ENCODE results near the gene NEDD9.

NEDD9 gene

GRCh38 chr6:11245381-11246256 is 13.2 kb upstream of the NEDD9 start:
- no peak overlapping the region for H3K27ac ChIP-seq (ENCODE audit: low read depth, low read length)
- H3K4me2 ChIP-seq (ENCODE audit: low read depth, low read length, poor library complexity, severe bottlenecking): no peak overlapping the region
- no peaks in the 10 kb centered on the region for H3K9me3 ChIP-seq (ENCODE audit: insufficient read depth, low read length)
- no peaks in the 10 kb centered on the region for H4K20me1 ChIP-seq (ENCODE audit: low read depth, low read length)
- H3K79me2 ChIP-seq (ENCODE audit: insufficient read depth, low read length): no peaks in the 10 kb centered on the region
- TF ChIP-seq EZH2phosphoT487 (conservative IDR thresholded peaks at IDR 0.05; ENCODE audit: low read length): no peak
- TF ChIP-seq, protein P1, sequence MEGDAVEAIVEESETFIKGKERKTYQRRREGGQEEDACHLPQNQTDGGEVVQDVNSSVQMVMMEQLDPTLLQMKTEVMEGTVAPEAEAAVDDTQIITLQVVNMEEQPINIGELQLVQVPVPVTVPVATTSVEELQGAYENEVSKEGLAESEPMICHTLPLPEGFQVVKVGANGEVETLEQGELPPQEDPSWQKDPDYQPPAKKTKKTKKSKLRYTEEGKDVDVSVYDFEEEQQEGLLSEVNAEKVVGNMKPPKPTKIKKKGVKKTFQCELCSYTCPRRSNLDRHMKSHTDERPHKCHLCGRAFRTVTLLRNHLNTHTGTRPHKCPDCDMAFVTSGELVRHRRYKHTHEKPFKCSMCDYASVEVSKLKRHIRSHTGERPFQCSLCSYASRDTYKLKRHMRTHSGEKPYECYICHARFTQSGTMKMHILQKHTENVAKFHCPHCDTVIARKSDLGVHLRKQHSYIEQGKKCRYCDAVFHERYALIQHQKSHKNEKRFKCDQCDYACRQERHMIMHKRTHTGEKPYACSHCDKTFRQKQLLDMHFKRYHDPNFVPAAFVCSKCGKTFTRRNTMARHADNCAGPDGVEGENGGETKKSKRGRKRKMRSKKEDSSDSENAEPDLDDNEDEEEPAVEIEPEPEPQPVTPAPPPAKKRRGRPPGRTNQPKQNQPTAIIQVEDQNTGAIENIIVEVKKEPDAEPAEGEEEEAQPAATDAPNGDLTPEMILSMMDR (IDR thresholded peaks at IDR 0.05; ENCODE audit: insufficient read depth, low read length, poor library complexity, severe bottlenecking): no peak
- H3K9ac ChIP-seq (ENCODE audit: low read length): no peak overlapping the region
- H3K36me3 ChIP-seq (ENCODE audit: low read length): peaks cover 18% of the 10 kb centered on the region
- H3F3A ChIP-seq (ENCODE audit: insufficient read depth): no peaks in the 10 kb centered on the region
- no peaks in the 10 kb centered on the region for H3K9me2 ChIP-seq (replicated peaks; ENCODE audit: insufficient read depth, low read length)
- no peak overlapping the region for H3K4me3 ChIP-seq (ENCODE audit: insufficient read depth, low read length, poor library complexity, severe bottlenecking)
- no peaks in the 10 kb centered on the region for H3K27me3 ChIP-seq (ENCODE audit: low read length)
- H2AFZ ChIP-seq (ENCODE audit: low read depth, low read length, severe bottlenecking): no peak overlapping the region

DNA sequence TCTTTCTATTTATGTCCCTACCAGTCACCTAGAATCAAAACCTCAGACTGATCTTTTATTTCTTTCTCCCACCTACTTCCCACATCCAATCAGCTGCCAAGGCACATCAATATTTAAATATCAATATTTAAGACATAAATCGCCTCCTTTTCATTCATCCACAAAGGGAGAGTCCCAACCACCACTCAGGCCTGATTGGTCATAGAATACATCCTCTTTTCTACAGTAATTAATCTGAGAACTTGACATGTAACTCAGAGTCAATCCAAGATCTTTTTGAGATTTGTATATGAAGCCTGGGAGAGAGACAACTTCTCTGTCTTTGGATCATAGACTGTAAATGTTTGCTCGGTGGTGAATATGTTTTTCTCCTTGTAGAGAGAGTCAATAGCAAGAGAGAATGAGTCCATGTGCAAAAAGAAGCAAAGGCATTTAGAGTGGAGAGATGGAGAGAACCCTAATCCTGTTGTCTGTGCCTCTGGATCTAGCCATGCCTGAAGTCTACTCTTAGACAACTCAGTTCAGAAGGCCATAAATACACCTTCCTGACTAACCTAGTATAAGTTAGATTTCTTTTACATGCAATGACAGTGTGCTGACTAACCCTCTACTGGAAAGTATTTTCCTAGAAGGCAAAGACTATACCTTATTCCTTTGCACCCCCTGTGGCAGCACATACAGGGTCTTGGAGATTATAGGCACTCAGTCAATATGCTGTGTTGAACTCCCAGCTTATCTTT is 12.1 kb upstream of the NEDD9 start:
- Histone ChIP-seq H2AFZ (ENCODE audit: low read depth, low read length, severe bottlenecking) (no peak overlapping the region), H3K4me3 (ENCODE audit: insufficient read depth, low read length, poor library complexity, severe bottlenecking) (no peak overlapping the region), H3K27ac (ENCODE audit: low read depth, low read length) (no peak overlapping the region), H3K27me3 (ENCODE audit: low read length) (no peaks in the 10 kb centered on the region), H3K79me2 (ENCODE audit: insufficient read depth, low read length) (no peaks in the 10 kb centered on the region), H3K9me2 (replicated peaks; ENCODE audit: insufficient read depth, low read length) (no peaks in the 10 kb centered on the region), H3K9ac (ENCODE audit: low read length) (no peak overlapping the region), H3K4me2 (ENCODE audit: low read depth, low read length, poor library complexity, severe bottlenecking) (no peak overlapping the region), H3K36me3 (ENCODE audit: low read length) (peaks cover 8% of the 10 kb centered on the region), H3K9me3 (ENCODE audit: insufficient read depth, low read length) (no peaks in the 10 kb centered on the region), H3F3A (ENCODE audit: insufficient read depth) (no peaks in the 10 kb centered on the region), H4K20me1 (ENCODE audit: low read depth, low read length) (no peaks in the 10 kb centered on the region)
- TF ChIP-seq EZH2phosphoT487 (conservative IDR thresholded peaks at IDR 0.05; ENCODE audit: low read length): no peak
- TF ChIP-seq, protein P1 (IDR thresholded peaks at IDR 0.05; ENCODE audit: insufficient read depth, low read length, poor library complexity, severe bottlenecking): no peak

- Histone ChIP-seq H3K27ac (ENCODE audit: low read depth, low read length) (no peak overlapping the region), H3K36me3 (ENCODE audit: low read length) (peaks cover under 1% of the 10 kb centered on the region; the same call in 1 of the 2 replicates), H3K9me3 (ENCODE audit: insufficient read depth, low read length) (no peaks in the 10 kb centered on the region), H3K9ac (ENCODE audit: low read length) (no peak overlapping the region), H3K4me2 (ENCODE audit: low read depth, low read length, poor library complexity, severe bottlenecking) (no peak overlapping the region), H3K27me3 (ENCODE audit: low read length) (no peaks in the 10 kb centered on the region), H4K20me1 (ENCODE audit: low read depth, low read length) (no peaks in the 10 kb centered on the region), H3F3A (ENCODE audit: insufficient read depth) (no peaks in the 10 kb centered on the region), H2AFZ (ENCODE audit: low read depth, low read length, severe bottlenecking) (no peak overlapping the region), H3K79me2 (ENCODE audit: insufficient read depth, low read length) (no peaks in the 10 kb centered on the region), H3K4me3 (ENCODE audit: insufficient read depth, low read length, poor library complexity, severe bottlenecking) (no peak overlapping the region), H3K9me2 (replicated peaks; ENCODE audit: insufficient read depth, low read length) (no peaks in the 10 kb centered on the region)
- TF ChIP-seq, protein P1 (IDR thresholded peaks at IDR 0.05; ENCODE audit: insufficient read depth, low read length, poor library complexity, severe bottlenecking): no peak
- TF ChIP-seq EZH2phosphoT487 (conservative IDR thresholded peaks at IDR 0.05; ENCODE audit: low read length): no peak
These were observed 11.4 kb upstream of the NEDD9 start for GRCh38 chr6:11243861-11244260.

All from SU-DHL-6 (cell line).